AG04450 (cell line): Measurements from ENCODE around the gene FIG4. TPM values are rescaled to one million over a fixed set of nuclear protein-coding genes. Genes with fewer than 3 reads are reported as not detected.

Experiments used
- CTCF ChIA-PET: fragments of 300-600, 350-600 bp; formaldehyde crosslinking; extraction: SDS; loops from one replicate; lab custom pipeline; 2022; ENCODE audit warnings: antibody characterized with exemption, inconsistent platforms; lab: Charles Lee
- POLR2A ChIA-PET: fragments of 350-600 bp; formaldehyde crosslinking; extraction: SDS; loops from one replicate; lab custom pipeline; 2021; ENCODE audit warnings: antibody characterized with exemption, inconsistent platforms; lab: Yijun Ruan, JAX
- DNase-seq: peaks from one replicate; pipeline ENCODE4 v3.0.0-alpha.2; 2011; ENCODE audit warnings: low read depth, low spot score
- H3K27ac ChIP-seq: one replicate; pipeline ENCODE4 v1.5.1; 2012; ENCODE audit warnings: low read depth, low read length, control low read depth
- H3K27me3 ChIP-seq: one replicate; pipeline ENCODE4 v1.6.0; 2012; ENCODE audit warnings: low read length; ENCODE audit not compliant: control insufficient read depth, insufficient read depth
- H3K4me3 ChIP-seq: 2 replicates; pipeline ENCODE4 v1.5.1; 2011; ENCODE audit warnings: mild to moderate bottlenecking, low read depth, low read length, control low read depth
- H3K9me3 ChIP-seq: 2 replicates; pipeline ENCODE4 v1.5.1; 2012; ENCODE audit warnings: low read length; ENCODE audit not compliant: control insufficient read depth, insufficient read depth
- CTCF ChIP-seq: IDR thresholded peaks from 2 replicates; pipeline ENCODE4 v1.5.1; 2011; ENCODE audit warnings: low read depth, low read length, control low read depth, inconsistent platforms
- polyA plus RNA-seq: library from polyadenylated mRNA; depleted of rRNA; stranded (reverse); fragments of >200 nt; gene quantifications from 2 replicates; pipeline ENCODE4 v1.2.3, GENCODE V29; 2011; rRNA removed

FIG4 gene
- polyA plus RNA-seq, 1 experiment, result 22.8 TPM

GRCh38 chr6:109874086-109874485 lies 183.0 kb downstream of the FIG4 start:
- H3K4me3 ChIP-seq, result no peak overlapping the region
- no peak for TF ChIP-seq CTCF
- no peak for DNase-seq
- peaks cover 13% of the 10 kb centered on the region for H3K27me3 ChIP-seq
- ChIA-PET POLR2A (no interaction called here), CTCF (no interaction called here)
- H3K9me3 ChIP-seq, result peaks cover 2% of the 10 kb centered on the region; the same call in 1 of the 2 replicates
- no peak overlapping the region for H3K27ac ChIP-seq

GRCh38 chr6:109874621-109875020 lies 183.5 kb downstream of the FIG4 start:
- CTCF ChIA-PET, result no interaction called here
- peaks cover 2% of the 10 kb centered on the region; the same call in 1 of the 2 replicates for H3K9me3 ChIP-seq
- no peak for DNase-seq
- POLR2A ChIA-PET, result no interaction called here
- no peak overlapping the region for H3K4me3 ChIP-seq
- H3K27ac ChIP-seq, result no peak overlapping the region
- peaks cover 13% of the 10 kb centered on the region for H3K27me3 ChIP-seq
- TF ChIP-seq CTCF, result no peak

Other genes with a start within 250 kb of the FIG4 start
- 40.9 and 48.1 TPM in 2 replicates for gene MICAL1, start 235.5 kb upstream of the FIG4 start, polyA plus RNA-seq
- 3.6 and 4.4 TPM in 2 replicates for gene ZBTB24, start 208.1 kb upstream of the FIG4 start, polyA plus RNA-seq
- gene AK9, start 94 bp upstream of the FIG4 start, polyA plus RNA-seq, result 2.6 and 3.6 TPM in 2 replicates